GM21515 (cell line): ENCODE measurements around the gene NLRC4.
"Not testable (repeated sequence)": the region's sequence is repeated elsewhere in the genome, so short reads cannot be mapped to it uniquely, and the experiment has no call there.

Experiments used
- ATAC-seq: cut with Tn5 transposase; IDR thresholded peaks from one replicate; pipeline ENCODE4 v1.9.1; 2021; ENCODE audit not compliant: unreplicated experiment

NLRC4 gene

GRCh38 chr2:32249731-32250236, 14.9 kb downstream of the NLRC4 start:
- no peak for ATAC-seq

GRCh38 chr2:32248299-32248698, 16.4 kb downstream of the NLRC4 start:
- ATAC-seq, result no peak

DNA sequence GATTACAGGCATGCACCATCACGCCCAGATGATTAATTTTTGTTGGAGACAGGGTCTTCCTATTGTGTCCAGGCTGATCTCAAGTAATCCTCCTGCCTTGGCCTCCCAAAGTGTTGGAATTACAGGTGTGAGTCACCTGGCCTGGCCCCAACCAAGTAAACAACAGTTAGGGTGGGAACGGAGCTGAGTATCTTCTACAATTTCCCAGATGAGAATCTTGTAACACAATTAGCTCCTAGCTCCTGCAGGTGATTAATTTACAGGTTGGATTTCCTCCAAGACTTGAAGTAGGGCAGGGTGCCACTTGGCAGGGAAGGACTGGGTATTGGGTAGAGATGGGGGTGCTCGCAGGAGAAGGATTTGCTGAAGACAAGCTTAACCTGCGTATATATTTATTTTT, 17.8 kb downstream of the NLRC4 start:
- no peak for ATAC-seq

DNA sequence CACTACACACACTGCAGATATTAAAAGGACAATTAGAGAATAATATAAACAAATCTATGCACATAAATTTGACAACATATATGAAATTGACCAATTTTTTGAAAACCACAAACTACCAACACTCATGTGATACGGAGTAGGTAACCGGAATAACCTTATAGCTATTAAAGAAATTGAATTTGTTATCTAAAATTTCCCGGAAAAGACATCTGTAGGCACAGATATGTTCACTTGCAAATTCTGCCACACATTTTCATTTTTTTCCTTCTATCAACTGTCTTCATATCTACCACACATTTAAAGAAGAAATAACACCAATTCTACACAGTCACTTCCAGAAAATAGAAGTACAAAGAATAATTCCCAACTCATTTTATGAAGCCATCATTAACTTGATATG, 22.4 kb downstream of the NLRC4 start:
- ATAC-seq, result no peak

DNA sequence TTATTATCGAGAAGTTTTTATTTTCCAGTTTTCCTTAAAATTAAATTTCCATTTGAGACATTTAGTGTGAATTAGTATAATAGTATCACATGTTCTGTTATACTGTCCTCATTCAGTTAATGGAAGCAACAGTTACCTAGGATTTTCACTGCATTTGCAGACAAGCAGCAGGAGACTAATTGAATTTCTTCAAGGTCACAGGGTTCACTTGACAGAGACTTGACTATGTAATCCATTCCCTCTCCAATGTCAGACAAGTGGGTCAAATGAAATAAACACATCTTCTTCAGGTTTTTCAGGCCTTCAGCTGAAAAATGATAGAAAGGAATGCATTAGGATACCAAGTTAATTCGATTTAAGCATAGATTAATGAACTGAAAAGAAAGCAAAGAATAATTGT, 26.7 kb downstream of the NLRC4 start:
- ATAC-seq, result no peak

DNA sequence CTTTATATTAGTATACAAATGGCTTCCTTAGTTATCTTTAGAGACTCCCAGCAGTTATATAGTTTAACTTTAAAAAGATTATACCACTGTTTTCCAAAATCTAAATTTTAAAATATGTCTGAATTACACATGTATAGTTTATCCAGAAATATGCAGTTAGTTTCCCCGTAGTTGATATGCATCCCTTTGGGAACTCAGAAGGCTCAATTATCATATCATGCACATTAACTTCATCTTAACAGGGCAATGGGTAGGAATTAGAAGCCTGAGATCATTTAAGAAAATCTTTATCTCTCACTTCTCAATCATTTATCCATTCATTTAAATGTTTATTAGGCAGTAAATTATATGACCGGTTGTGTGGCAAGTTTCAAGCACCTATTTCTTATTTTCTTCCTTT, 27.2 kb downstream of the NLRC4 start:
- ATAC-seq, result no peak

DNA sequence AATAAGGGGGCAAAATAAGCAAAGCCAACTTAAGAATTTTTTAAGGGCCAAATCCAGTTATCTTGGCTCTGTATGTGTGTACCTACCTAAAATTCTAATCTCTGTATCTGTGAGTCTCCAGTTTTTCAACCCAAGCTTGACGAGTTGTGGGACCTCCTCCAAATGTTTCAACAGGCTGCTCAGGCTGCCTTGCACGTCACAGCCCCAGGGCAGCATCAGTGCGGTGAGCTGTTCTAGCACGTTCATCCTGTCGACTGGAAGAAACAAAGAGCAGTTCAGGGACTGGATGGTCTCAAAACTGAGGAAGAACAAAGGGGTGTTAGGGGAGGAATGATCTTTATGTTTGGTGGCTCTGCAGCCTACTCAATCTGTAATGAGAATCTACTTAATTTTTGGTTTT, 29.4 kb downstream of the NLRC4 start:
- ATAC-seq, result no peak

GRCh38 chr2:32231959-32232358, 32.7 kb downstream of the NLRC4 start:
- no peak for ATAC-seq

- no peak for ATAC-seq
These were observed 35.1 kb downstream of the NLRC4 start for GRCh38 chr2:32229635-32230034.

GRCh38 chr2:32228181-32228580, 36.5 kb downstream of the NLRC4 start:
- ATAC-seq, result no peak

DNA sequence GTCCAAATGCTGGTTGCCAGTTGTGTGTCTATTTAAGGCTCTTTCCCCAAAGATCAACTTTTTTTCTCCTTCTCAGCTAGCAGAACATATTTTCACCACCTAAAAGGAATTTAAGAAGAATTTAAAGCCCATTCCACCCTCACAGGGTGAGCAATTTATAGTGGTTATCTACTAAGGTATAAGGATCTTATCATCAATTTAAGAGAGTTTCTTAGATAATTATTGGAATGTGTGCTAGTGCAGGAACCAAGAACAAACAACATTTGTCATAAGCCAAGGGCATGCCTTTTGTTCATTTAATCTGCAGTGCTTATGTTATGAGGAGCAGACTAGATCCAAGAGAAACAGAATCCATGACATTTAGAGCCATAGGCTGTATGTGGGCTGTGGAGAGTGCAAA, 37.2 kb downstream of the NLRC4 start:
- no peak for ATAC-seq

DNA sequence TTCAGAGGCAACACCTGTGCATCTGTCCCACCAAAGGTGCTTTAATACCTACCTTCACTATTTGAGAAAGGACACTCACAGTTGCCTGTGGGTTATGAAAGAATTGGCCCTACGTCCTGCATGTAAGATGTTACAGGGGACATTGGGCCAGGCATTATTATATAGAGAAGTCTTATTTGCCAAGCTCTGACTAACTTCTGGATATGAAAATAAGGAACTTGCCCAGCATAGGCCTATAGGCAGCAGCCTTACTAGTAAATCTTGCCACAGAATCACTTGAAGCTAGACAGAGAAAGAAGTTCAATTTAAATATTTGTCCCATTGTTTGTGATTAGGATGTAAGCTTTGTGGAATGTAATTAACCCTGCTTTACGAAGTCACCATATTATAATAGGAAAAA, 41.7 kb downstream of the NLRC4 start:
- no peak for ATAC-seq

DNA sequence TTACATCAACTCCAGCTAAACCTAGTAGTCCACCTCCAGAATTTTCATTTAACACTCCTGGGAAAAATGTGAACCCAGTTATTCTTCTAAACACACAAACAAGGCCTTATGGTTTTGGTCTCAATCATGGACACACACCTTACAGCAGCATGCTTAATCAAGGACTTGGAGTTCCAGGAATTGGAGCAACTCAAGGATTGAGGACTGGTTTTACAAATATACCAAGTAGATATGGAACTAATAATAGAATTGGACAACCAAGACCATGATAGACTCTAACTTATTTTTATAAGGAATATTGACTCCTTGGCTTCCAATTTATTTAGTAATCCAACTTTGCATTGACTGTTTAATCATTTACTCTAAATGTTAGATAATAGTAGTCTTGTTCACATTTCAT, 44.2 kb downstream of the NLRC4 start:
- ATAC-seq, result no peak

GRCh38 chr2:32212295-32212694, 52.4 kb downstream of the NLRC4 start:
- no peak for ATAC-seq

- no peak for ATAC-seq
These were observed 53.8 kb downstream of the NLRC4 start for GRCh38 chr2:32210767-32211408.

DNA sequence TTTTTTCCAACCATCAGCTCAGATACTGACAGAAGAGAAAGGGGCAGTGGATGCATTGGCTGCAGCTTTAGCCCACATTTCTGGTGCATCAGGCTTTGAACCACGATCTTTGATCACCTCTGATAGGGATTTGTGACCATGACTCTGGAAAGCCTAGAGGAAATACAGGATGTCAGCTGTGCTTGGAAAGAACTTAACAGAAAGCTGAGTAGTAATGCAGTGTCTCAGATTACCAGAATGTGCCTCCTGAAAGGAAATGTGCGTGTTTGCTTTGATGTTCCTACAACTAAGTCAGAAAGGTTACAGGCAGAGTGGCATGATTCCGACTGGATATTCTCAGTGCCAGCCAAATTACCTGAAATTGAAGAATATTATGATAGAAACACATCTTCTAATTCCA, 61.3 kb downstream of the NLRC4 start:
- not testable (repeated sequence) for ATAC-seq

- ATAC-seq, result no peak
These were observed 63.9 kb downstream of the NLRC4 start for GRCh38 chr2:32200814-32201213.

DNA sequence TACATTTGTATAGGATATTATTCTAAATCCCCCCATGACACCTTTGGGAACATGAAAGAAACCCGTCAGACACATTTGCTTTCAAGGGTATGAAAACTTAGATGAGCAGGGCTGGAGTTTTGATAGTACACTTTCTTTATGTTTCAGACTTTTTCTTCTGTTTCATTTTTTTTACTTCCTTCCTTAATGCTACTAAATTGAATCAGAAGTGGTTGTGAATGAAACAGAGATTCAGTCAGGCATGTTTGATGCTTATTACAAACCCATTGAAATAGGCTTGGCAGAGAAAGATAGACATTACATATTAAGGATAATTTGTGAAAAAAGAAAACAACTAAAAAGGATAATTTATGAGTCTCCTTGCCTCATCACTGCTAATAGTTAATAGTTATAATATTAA, 72.3 kb downstream of the NLRC4 start:
- no peak for ATAC-seq

DNA sequence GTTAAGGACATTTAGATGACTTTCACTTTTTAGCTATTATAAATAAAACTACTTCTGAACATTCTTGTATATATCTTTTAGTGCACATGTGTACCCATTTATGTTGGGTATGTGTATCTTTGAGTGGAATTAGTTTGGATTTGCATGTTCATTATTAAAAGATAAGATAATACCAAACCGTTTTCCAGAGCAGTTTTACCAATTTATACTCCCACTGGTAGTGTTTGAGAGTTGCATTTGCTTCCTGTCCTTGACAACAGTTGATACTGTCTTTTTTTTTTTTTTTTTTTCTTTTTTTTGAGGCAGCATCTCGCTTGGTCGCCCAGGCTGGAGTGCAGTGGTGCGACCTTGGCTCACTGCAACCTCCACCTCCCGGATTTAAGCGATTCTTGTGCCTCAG, 75.7 kb downstream of the NLRC4 start:
- ATAC-seq, result no peak

GRCh38 chr2:32182667-32183066, 82.0 kb downstream of the NLRC4 start:
- ATAC-seq, result no peak
